Measurements from ENCODE around the gene USP54.
"Not testable (repeated sequence)": the region's sequence is repeated elsewhere in the genome, so short reads cannot be mapped to it uniquely, and the experiment has no call there.

Gene USP54

GRCh38 chr10:73589563-73590126 is 1.5 kb downstream of the USP54 start:
- no peak for DNase-seq

- DNase-seq: no peak
Observed at GRCh38 chr10:73588656-73589055, 2.5 kb downstream of the USP54 start.

GRCh38 chr10:73586583-73586984 is 4.6 kb downstream of the USP54 start:
- DNase-seq: no peak

- DNase-seq: no peak
Observed at GRCh38 chr10:73585327-73585726, 5.8 kb downstream of the USP54 start.

- no peak for DNase-seq
Observed at GRCh38 chr10:73584737-73585136, 6.4 kb downstream of the USP54 start.

GRCh38 chr10:73581918-73582317 is 9.2 kb downstream of the USP54 start:
- DNase-seq: no peak

- DNase-seq: not testable (repeated sequence)
Observed at GRCh38 chr10:73578927-73579326, 12.2 kb downstream of the USP54 start.

- DNase-seq: no peak
Observed at GRCh38 chr10:73577788-73578187, 13.4 kb downstream of the USP54 start.

GRCh38 chr10:73576890-73577591 is 14.1 kb downstream of the USP54 start:
- DNase-seq: no peak

GRCh38 chr10:73576178-73576889 is 14.8 kb downstream of the USP54 start:
- no peak for DNase-seq

GRCh38 chr10:73567025-73567424 is 24.1 kb downstream of the USP54 start:
- not testable (repeated sequence) for DNase-seq

- no peak for DNase-seq
Observed at GRCh38 chr10:73561192-73561591, 29.9 kb downstream of the USP54 start.

- no peak for DNase-seq
Observed at GRCh38 chr10:73559590-73559989, 31.6 kb downstream of the USP54 start.

- no peak for DNase-seq
Observed at GRCh38 chr10:73556855-73557254, 34.3 kb downstream of the USP54 start.

GRCh38 chr10:73554721-73555120 is 36.4 kb downstream of the USP54 start:
- no peak for DNase-seq

- no peak for DNase-seq
Observed at GRCh38 chr10:73553761-73554160, 37.4 kb downstream of the USP54 start.

- DNase-seq: no peak
Observed at GRCh38 chr10:73552819-73553715, 38.1 kb downstream of the USP54 start.

GRCh38 chr10:73551515-73551914 is 39.6 kb downstream of the USP54 start:
- DNase-seq: no peak

GRCh38 chr10:73545357-73545756 is 45.8 kb downstream of the USP54 start:
- DNase-seq: no peak

GRCh38 chr10:73537709-73538108 is 53.4 kb downstream of the USP54 start:
- DNase-seq: no peak

- no peak for DNase-seq
Observed at GRCh38 chr10:73537288-73537687, 53.9 kb downstream of the USP54 start.

- DNase-seq: no peak
Observed at GRCh38 chr10:73534857-73535256, 56.3 kb downstream of the USP54 start.

Data from stimulated activated CD4-positive, alpha-beta T cell treated with anti-CD3 and anti-CD28 coated beads, Interleukin-4, amount 100 ng/mL, for 24 hours (primary cell).